Sigmoid colon (tissue), 7 donors: ENCODE data around the gene CIART. TPM values are rescaled to one million over a fixed set of nuclear protein-coding genes. Genes with fewer than 3 reads are reported as not detected.

ENCODE experiments used
- DNase-seq: peaks from one replicate; pipeline ENCODE4 v3.0.0-alpha.2; 2019
- H3K27ac ChIP-seq, 4 donors: fragments of 200-600 bp; sonication (generic); one replicate each; pipeline ENCODE4 v1.5.1; 2016 to 2019; ENCODE audit warnings: mild to moderate bottlenecking in 1 of 4
- H3K27me3 ChIP-seq, 3 donors: fragments of 200-600 bp; sonication (generic); one replicate each; pipeline ENCODE4 v1.5.1; 2019; ENCODE audit warnings: mild to moderate bottlenecking in 1 of 3
- H3K36me3 ChIP-seq, 4 donors: fragments of 200-600 bp; sonication (generic); one replicate each; pipeline ENCODE4 v1.5.1; 2016 to 2019
- H3K4me1 ChIP-seq, 4 donors: fragments of 200-600 bp; sonication (generic); one replicate each; pipeline ENCODE4 v1.5.1; 2017 to 2019
- H3K4me3 ChIP-seq, 4 donors: fragments of 200-600 bp; sonication (generic); one replicate each; pipeline ENCODE4 v1.5.1; 2017 to 2019; ENCODE audit warnings: mild to moderate bottlenecking in 2 of 4, moderate library complexity in 1 of 4
- H3K9me3 ChIP-seq, 4 donors: fragments of 200-600 bp in 3 of 4; sonication (generic) in 3 of 4; one replicate each; pipeline versions ENCODE4 v1.5.1 to v1.6.1; 2013 to 2019
- EP300 ChIP-seq, 4 donors: sonication (generic); formaldehyde crosslinking; IDR thresholded peaks; one replicate each; pipeline ENCODE4 v1.6.1; 2017; ENCODE audit warnings: antibody characterized with exemption in 4 of 4
- POLR2A ChIP-seq, 2 donors: fragments of 450-650 bp; IDR thresholded peaks; one replicate each; pipeline ENCODE4 v1.6.1; 2016; ENCODE audit warnings: antibody characterized with exemption in 2 of 2, mild to moderate bottlenecking in 2 of 2, moderate library complexity in 2 of 2
- POLR2AphosphoS5 ChIP-seq, 4 donors: sonication (generic); formaldehyde crosslinking; IDR thresholded peaks; one replicate each; pipeline ENCODE4 v1.6.1; 2017; ENCODE audit warnings: antibody characterized with exemption in 4 of 4
- WGBS, 2 donors: extraction: QIAGEN DNeasy Blood & Tissue Kit; methylation state at CpG; one replicate each; pipeline ENCODE4 v1.1.7; 2013; 5-methylcytosine and 5-hydroxymethylcytosine counted together
- intact Hi-C: fragments of 100-400 bp; cut with DNase I; formaldehyde crosslinking; loops from one replicate; pipeline ENCODE4 v1.15.1; 2023
- polyA plus RNA-seq, 3 donors: library from polyadenylated mRNA; stranded (reverse); fragments of 200-250 nt; gene quantifications; one replicate each; pipeline ENCODE4 v1.2.3, GENCODE V29; 2013
- total RNA-seq, 4 donors: library from RNA; depleted of rRNA; stranded (reverse); fragments of >200 nt; gene quantifications; one replicate each; pipeline ENCODE4 v1.1.0, GENCODE V29; 2016
- TF ChIP-seq, protein P1 (sequence below), 4 experiments: fragments of 450-650 bp in 3 of 4; fragments of 200-600 bp in 1 of 4; IDR thresholded peaks; one replicate each; pipeline ENCODE4 v1.5.1; 2016 to 2019; ENCODE audit warnings: antibody characterized with exemption in 4 of 4, mild to moderate bottlenecking in 3 of 4, moderate library complexity in 2 of 4
- donor health status: healthy with polysubstance abuse.
- donor health status: Bipolar disorder and iron deficiency.
- donor health status: healthy.

CIART gene
- total and polyA plus RNA-seq, 7 donors, result 2.5 to 15.3 (median 11.9) TPM; not detected in 1

DNA sequence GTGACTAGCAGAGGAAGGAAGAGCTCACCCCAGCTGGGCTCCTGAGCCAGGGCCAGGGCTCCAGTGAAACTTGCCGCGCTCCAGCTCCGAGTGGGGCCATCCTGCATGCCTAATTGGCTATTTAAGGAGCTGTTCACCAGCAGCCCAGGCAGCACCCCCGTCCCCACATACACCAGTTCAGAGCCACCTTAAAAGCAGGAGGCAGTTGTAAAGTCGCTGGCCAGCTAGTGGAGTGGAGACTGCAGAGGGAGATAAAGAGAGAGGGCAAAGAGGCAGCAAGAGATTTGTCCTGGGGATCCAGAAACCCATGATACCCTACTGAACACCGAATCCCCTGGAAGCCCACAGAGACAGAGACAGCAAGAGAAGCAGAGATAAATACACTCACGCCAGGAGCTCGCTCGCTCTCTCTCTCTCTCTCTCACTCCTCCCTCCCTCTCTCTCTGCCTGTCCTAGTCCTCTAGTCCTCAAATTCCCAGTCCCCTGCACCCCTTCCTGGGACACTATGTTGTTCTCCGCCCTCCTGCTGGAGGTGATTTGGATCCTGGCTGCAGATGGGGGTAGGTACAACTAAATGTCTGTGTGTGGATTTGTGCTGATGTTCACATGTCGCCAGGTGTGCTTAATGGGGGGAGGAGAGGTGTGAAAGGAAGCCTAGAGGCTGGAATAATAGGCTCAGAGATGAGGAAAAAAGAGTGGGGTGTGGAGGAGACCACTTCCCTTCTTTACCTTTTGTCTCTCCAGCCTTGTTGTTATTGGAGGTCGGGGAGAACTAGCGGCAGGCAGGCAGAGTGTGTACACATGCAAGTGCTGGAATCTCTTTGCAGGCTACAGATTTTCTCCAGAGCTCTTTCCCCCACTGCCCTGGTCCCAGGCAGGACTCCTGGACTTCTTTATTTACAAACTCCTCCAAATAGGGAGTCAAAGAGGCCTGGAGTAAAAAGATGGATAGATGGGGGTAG, 24.4 kb upstream of the CIART start, which contains the start of gene CA14:
TSS of gene CA14 (plus strand) at position 151 of the 962 bp plus-strand sequence. CDS start at position 506, 355 bp downstream.
- WGBS, 2 donors, result 49 to 77% methylated on average over 13 of the region's 13 CpGs
- peaks cover 0 to 14% (median 0%) of the 10 kb centered on the region in 3 donors for H3K27me3 ChIP-seq
- DNase-seq, result peak; percentile 70
- no peaks in the 10 kb centered on the region for H3K9me3 ChIP-seq
- intact Hi-C loops, result loop anchor here (5.0 kb wide), 1 partner anchor 64 kb away; the partner anchor contains the start of gene PRPF3
- TF ChIP-seq POLR2AphosphoS5 (IDR thresholded peaks at IDR 0.05), result peak in 2 of 4 donors; percentile 19 to 66
- no peak for TF ChIP-seq POLR2A (IDR thresholded peaks at IDR 0.05)
- no peaks in the 10 kb centered on the region for H3K36me3 ChIP-seq
- H3K4me1 ChIP-seq, result peaks cover 0 to 42% (median 14%) of the 10 kb centered on the region in 4 donors
- peak within 1 kb of the TSS; percentile 73 to 84 (median 78) for H3K27ac ChIP-seq
- peak within 1 kb of the TSS; percentile 3 to 28 (median 20) for H3K4me3 ChIP-seq

DNA sequence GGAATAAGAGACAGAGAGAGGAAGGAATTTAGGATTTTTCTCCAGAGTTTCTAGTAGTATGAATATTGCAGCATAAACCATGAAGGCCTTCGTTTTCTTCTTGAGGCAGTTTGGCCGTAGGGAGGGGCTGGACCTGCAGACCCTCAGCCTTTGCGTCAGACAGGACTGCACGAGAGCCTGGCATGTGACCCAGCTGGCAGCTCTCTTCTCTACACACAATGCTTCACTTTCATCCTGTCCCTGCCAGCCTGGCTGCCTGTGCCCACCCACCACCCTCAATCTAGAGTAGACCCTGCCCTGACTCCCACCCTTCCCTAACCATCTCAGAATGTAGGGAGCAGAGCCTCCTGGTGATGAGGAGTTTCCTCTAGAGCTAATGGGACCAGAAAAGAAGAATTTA, 23.1 kb upstream of the CIART start:
- no peak for TF ChIP-seq POLR2AphosphoS5 (IDR thresholded peaks at IDR 0.05)
- TF ChIP-seq, protein P1, sequence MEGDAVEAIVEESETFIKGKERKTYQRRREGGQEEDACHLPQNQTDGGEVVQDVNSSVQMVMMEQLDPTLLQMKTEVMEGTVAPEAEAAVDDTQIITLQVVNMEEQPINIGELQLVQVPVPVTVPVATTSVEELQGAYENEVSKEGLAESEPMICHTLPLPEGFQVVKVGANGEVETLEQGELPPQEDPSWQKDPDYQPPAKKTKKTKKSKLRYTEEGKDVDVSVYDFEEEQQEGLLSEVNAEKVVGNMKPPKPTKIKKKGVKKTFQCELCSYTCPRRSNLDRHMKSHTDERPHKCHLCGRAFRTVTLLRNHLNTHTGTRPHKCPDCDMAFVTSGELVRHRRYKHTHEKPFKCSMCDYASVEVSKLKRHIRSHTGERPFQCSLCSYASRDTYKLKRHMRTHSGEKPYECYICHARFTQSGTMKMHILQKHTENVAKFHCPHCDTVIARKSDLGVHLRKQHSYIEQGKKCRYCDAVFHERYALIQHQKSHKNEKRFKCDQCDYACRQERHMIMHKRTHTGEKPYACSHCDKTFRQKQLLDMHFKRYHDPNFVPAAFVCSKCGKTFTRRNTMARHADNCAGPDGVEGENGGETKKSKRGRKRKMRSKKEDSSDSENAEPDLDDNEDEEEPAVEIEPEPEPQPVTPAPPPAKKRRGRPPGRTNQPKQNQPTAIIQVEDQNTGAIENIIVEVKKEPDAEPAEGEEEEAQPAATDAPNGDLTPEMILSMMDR (IDR thresholded peaks at IDR 0.05), result no peak
- TF ChIP-seq POLR2A (IDR thresholded peaks at IDR 0.05), result no peak
- no peak for TF ChIP-seq EP300 (IDR thresholded peaks at IDR 0.05)
- peak overlapping the region; percentile 9 to 79 (median 74) for H3K27ac ChIP-seq

DNA sequence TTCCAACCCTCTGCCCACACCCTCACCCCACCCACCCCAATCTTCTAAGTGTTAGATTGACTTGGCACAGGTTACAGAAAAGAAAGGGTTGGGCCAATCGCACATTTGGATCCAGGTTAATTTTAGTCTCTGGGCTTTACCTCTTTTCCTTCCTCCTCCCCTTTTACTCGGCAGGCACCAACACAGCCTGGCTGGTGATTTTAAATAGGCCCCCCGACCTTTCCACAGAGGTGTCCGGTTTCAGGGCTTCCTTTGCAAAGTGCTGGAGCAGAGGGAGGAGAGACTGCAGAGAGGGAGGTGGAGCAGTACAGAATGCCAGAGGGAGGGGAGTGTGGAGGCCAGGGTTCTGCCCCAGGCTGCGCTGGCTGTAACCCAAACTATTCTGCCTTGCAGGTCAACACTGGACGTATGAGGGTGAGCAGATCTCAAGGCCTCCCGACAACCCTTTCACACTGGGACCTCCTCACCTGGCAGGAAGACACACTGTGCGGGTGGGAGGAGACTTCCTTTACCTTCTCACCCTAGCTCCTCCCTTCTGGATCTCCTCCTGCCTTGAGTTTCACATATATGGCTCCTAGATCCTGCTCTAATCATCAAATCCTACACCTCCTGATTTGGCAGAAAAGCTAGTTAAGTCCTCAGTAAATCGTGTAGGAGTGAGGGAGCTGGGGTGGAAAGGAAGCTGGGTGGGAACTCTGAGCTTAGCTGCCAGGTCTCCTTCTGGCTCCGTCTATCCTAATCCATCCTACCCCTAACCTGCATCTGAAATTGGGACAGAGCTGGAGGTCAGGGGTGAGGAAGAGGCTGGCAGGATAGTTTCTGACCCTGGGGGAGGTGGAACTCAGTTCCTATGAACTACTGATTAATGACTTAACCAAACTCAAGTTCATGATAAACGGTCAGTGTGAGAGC, 22.3 kb upstream of the CIART start:
- peaks cover 0 to 11% (median 9%) of the 10 kb centered on the region in 4 donors for H3K36me3 ChIP-seq
- H3K4me1 ChIP-seq, result peaks cover 0 to 42% (median 14%) of the 10 kb centered on the region in 4 donors
- no peak for TF ChIP-seq EP300 (IDR thresholded peaks at IDR 0.05)
- peak overlapping the region in 3 of 4 donors; percentile 73 to 79 (median 76) for H3K27ac ChIP-seq
- H3K9me3 ChIP-seq, result no peaks in the 10 kb centered on the region
- H3K4me3 ChIP-seq, result no peak overlapping the region
- DNase-seq, result peak; percentile 63
- 15 to 43% methylated on average over 11 of the region's 11 CpGs for WGBS, 2 donors
- intact Hi-C loops, result loop anchor here (5.0 kb wide), 1 partner anchor 62 kb away; the partner anchor contains the start of gene PRPF3
- peaks cover 0 to 14% (median 0%) of the 10 kb centered on the region in 3 donors for H3K27me3 ChIP-seq

More for the DNA sequence above, 23.1 kb upstream of the CIART start:
- H3K9me3 ChIP-seq, result no peaks in the 10 kb centered on the region
- no peak overlapping the region for H3K4me3 ChIP-seq
- peaks cover 0 to 3% (median 2%) of the 10 kb centered on the region in 4 donors for H3K36me3 ChIP-seq
- intact Hi-C loops, result loop anchor here (5.0 kb wide), 1 partner anchor 63 kb away; the partner anchor contains the start of gene PRPF3
- WGBS, 2 donors, result 23 to 75% methylated on average over 4 of the region's 4 CpGs
- DNase-seq, result peak; percentile 69
- H3K4me1 ChIP-seq, result peaks cover 0 to 42% (median 14%) of the 10 kb centered on the region in 4 donors
- peaks cover 0 to 14% (median 0%) of the 10 kb centered on the region in 3 donors for H3K27me3 ChIP-seq

DNA sequence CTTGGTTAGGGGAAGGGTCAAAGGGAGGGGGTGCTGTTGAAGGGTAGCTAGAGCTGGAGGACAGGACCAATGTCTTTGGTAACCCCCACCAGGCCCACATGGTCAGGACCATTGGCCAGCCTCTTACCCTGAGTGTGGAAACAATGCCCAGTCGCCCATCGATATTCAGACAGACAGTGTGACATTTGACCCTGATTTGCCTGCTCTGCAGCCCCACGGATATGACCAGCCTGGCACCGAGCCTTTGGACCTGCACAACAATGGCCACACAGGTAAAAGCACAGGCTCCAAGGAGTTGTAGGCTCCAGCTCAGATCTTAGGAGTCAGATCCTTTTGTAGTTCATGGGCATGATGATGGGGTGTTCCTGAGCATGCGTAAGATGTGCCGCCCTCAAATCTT, 21.0 kb upstream of the CIART start:
- no peak overlapping the region for H3K27ac ChIP-seq
- peak; percentile 62 for DNase-seq

More for the DNA sequence above, 21.0 kb upstream of the CIART start:
- Histone ChIP-seq H3K4me3 (no peak overlapping the region), H3K9me3 (no peaks in the 10 kb centered on the region), H3K4me1 (peaks cover 0 to 34% (median 8%) of the 10 kb centered on the region in 4 donors), H3K27me3 (peaks cover 0 to 14% (median 0%) of the 10 kb centered on the region in 3 donors), H3K36me3 (peaks cover 9 to 24% (median 23%) of the 10 kb centered on the region in 4 donors)
- no peak for TF ChIP-seq POLR2A (IDR thresholded peaks at IDR 0.05)
- TF ChIP-seq, protein P1 (IDR thresholded peaks at IDR 0.05), result no peak
- TF ChIP-seq EP300 (IDR thresholded peaks at IDR 0.05), result no peak
- no peak for TF ChIP-seq POLR2AphosphoS5 (IDR thresholded peaks at IDR 0.05)
- 87 to 94% methylated on average over 6 of the region's 6 CpGs for WGBS, 2 donors
- intact Hi-C loops, result no loop called here
